Left lung (tissue), 10 donors: ENCODE data around the gene PPP4R2. TPM values are rescaled to one million over a fixed set of nuclear protein-coding genes. Genes with fewer than 3 reads are reported as not detected.
"Not testable (repeated sequence)": the region's sequence is repeated elsewhere in the genome, so short reads cannot be mapped to it uniquely, and the experiment has no call there.

Experiments
- ATAC-seq: fragments of 200-7000 bp; cut with Tn5 transposase; one replicate; pipeline ENCODE4 v1.9.1; 2020; ENCODE audit warnings: moderate library complexity
- DNase-seq, 4 donors: peaks; one replicate each; pipeline ENCODE4 v3.0.0-alpha.2; 2013 to 2020
- H3K27ac ChIP-seq, 2 donors: fragments of 200-600 bp; sonication (generic) in 1 of 2; one replicate each; pipeline versions ENCODE4 v1.5.0 to v1.8.0; 2020 to 2021
- H3K27me3 ChIP-seq, 2 donors: fragments of 200-600 bp; sonication (generic) in 1 of 2; one replicate each; pipeline versions ENCODE4 v1.5.0 to v1.8.0; 2020 to 2021
- H3K36me3 ChIP-seq, 2 donors: fragments of 200-600 bp; sonication (generic) in 1 of 2; one replicate each; pipeline versions ENCODE4 v1.5.0 to v1.8.0; 2020 to 2021
- H3K4me1 ChIP-seq, 2 donors: fragments of 200-600 bp; one replicate each; pipeline ENCODE4 v1.8.0; 2021
- H3K4me3 ChIP-seq, 2 donors: fragments of 200-600 bp; sonication (generic) in 1 of 2; one replicate each; pipeline versions ENCODE4 v1.5.0 to v1.8.0; 2020 to 2021; ENCODE audit warnings: mild to moderate bottlenecking in 1 of 2
- H3K9me3 ChIP-seq, 2 donors: fragments of 200-600 bp; sonication (generic) in 1 of 2; one replicate each; pipeline versions ENCODE4 v1.5.0 to v1.8.0; 2020 to 2021
- intact Hi-C, 2 donors: fragments of 100-400 bp; cut with DNase I; formaldehyde crosslinking; loops; one replicate each; pipeline versions ENCODE4 v1.11.2 to v1.14.2; 2022
- polyA plus RNA-seq, 6 donors: library from polyadenylated mRNA; unstranded; fragments of 120-200 nt; gene quantifications; one replicate each; pipeline ENCODE4 v1.2.1, GENCODE V29; 2013; ENCODE audit not compliant: insufficient read length in 6 of 6
- total RNA-seq, 2 donors: library from RNA; stranded (reverse); fragmentation: NEBNext Ultra II Directional; extraction: Animal tissue kit (Norgen Biotek cat#: 25700); gene quantifications; one replicate each; pipeline ENCODE4 v1.2.1, GENCODE V29; 2021
- TF ChIP-seq, protein P1 (sequence below), 2 donors: fragments of 200-600 bp; sonication (generic) in 1 of 2; IDR thresholded peaks; one replicate each; pipeline versions ENCODE4 v1.5.0 to v1.8.0; 2021; ENCODE audit warnings: antibody characterized with exemption in 2 of 2
- donor health status: DM: no; HTN: yes; CAD: no.
- donor health status: DM: no; HTN: no; CAD: no.

The PPP4R2 gene
- total and polyA plus RNA-seq, 8 donors, result 71.5 to 91.7 (median 86.0) TPM

DNA sequence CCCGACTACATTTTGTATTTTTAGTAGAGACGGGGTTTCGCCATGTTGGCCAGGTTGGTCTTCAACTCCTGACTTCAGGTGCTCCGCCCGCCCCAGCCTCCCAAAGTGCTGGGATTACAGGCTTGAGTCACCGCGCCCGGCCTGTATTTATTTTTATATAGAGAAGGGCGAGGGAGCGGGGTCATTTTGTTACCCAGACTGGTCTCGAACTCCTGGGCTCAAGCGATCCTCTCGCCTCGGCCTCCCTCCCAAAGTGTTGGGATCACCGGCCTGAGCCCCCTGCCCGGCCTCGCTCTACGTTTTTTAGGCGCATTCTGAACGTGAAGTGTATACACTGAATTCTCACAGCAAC, 514 bp upstream of the PPP4R2 start:
- TF ChIP-seq, protein P1, sequence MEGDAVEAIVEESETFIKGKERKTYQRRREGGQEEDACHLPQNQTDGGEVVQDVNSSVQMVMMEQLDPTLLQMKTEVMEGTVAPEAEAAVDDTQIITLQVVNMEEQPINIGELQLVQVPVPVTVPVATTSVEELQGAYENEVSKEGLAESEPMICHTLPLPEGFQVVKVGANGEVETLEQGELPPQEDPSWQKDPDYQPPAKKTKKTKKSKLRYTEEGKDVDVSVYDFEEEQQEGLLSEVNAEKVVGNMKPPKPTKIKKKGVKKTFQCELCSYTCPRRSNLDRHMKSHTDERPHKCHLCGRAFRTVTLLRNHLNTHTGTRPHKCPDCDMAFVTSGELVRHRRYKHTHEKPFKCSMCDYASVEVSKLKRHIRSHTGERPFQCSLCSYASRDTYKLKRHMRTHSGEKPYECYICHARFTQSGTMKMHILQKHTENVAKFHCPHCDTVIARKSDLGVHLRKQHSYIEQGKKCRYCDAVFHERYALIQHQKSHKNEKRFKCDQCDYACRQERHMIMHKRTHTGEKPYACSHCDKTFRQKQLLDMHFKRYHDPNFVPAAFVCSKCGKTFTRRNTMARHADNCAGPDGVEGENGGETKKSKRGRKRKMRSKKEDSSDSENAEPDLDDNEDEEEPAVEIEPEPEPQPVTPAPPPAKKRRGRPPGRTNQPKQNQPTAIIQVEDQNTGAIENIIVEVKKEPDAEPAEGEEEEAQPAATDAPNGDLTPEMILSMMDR (IDR thresholded peaks at IDR 0.05), result no peak
- Histone ChIP-seq H3K27me3 (no peaks in the 10 kb centered on the region), H3K4me1 (peaks cover 17 to 39% of the 10 kb centered on the region in 2 donors), H3K27ac (peak overlapping the region; percentile 97 to 98), H3K9me3 (no peaks in the 10 kb centered on the region), H3K4me3 (peak overlapping the region; percentile 88 to 91), H3K36me3 (peaks cover 0 to 6% of the 10 kb centered on the region in 2 donors)
- peak in 1 of 4 donors; percentile 34 for DNase-seq
- intact Hi-C loops, result no loop called here
- no peak for ATAC-seq

DNA sequence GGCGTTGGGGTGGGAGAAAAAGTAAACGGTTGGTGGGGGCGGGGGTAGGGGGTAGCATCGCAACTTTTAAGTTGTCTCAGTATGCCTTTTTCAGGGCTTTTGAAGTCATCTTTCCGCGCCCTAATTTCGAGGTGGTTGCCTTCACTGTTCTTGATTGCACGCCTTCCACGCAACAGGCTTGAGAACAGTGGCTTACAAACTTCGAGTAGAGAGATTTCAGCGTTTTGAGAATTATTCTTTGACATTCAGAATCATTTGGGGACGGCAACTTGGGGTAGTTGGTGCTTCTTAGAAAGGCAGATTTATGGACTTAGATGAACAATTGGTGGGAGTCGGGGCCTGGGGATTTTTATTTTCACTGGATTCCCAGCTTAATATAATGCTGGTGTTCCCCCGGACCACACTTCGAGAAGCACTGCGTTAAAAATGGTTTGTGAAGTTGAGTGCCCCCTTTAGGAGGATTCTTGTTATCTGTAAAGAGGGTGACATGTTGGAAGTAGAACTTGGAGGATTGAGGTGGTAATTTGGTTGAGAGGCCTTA, 880 bp downstream of the PPP4R2 start:
- ATAC-seq (peak; percentile 46), DNase-seq (peak in 2 of 4 donors; percentile 40 to 67)
- intact Hi-C loops, result no loop called here

DNA sequence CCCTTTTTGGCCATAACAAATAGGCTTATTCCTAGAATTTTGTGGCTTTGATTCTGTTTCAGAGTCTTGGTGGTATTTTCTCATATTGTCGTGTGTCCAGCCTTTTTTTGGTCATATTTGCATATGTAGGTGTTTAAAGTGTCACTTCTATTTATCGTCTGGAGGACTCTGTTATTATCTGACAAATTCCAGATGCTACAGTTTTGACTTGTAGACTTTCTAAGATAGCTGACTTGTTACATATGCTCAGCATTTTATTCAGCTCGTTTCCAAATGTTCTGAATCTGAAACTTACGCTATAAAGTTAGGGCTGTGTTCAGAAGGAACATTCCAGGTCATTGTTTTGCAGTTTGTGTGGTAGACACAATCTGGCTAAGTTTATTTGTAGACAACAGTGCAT, 1.9 kb downstream of the PPP4R2 start:
- DNase-seq (peak in 2 of 4 donors; percentile 16 to 28), ATAC-seq (no peak)
- peak overlapping the region; percentile 88 to 91 for H3K4me3 ChIP-seq
- peaks cover 0 to 22% of the 10 kb centered on the region in 2 donors for H3K36me3 ChIP-seq
- TF ChIP-seq, protein P1 (IDR thresholded peaks at IDR 0.05), result no peak
- no peaks in the 10 kb centered on the region for H3K27me3 ChIP-seq
- H3K9me3 ChIP-seq, result no peaks in the 10 kb centered on the region
- no peak overlapping the region for H3K27ac ChIP-seq
- H3K4me1 ChIP-seq, result peaks cover 17 to 62% of the 10 kb centered on the region in 2 donors
- intact Hi-C loops, result no loop called here

More for the DNA sequence above, 880 bp downstream of the PPP4R2 start:
- Histone ChIP-seq H3K4me3 (peak overlapping the region; percentile 88 to 91), H3K36me3 (peaks cover 0 to 17% of the 10 kb centered on the region in 2 donors), H3K9me3 (no peaks in the 10 kb centered on the region), H3K27me3 (no peaks in the 10 kb centered on the region), H3K4me1 (peaks cover 17 to 52% of the 10 kb centered on the region in 2 donors), H3K27ac (peak overlapping the region; percentile 97 to 98)
- TF ChIP-seq, protein P1 (IDR thresholded peaks at IDR 0.05), result peak in 1 of 2 donors; percentile 33

DNA sequence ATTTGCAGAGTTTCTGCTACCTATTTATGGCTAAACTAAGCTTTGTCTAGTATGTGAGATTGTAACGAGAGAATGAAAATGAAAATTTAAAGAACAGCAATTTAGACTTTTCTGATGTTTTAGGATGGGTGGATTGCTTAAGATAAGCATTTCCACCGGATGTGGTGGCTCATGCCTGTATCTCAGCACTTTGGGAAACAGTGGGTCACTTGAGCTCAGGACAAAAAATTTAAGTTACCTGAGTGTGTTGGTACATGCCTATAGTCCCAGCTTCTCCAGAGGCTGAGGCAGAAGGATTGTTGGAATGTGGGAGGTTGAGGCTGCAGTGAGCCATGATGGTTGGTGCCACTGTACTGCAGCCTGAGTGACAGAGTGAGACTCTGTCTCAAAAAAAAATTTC, 3.3 kb downstream of the PPP4R2 start:
- Histone ChIP-seq H3K4me3 (peak overlapping the region; percentile 3 to 91), H3K36me3 (peaks cover 0 to 30% of the 10 kb centered on the region in 2 donors), H3K4me1 (peaks cover 17 to 70% of the 10 kb centered on the region in 2 donors), H3K27ac (peak overlapping the region in 1 of 2 donors; percentile 42), H3K27me3 (no peaks in the 10 kb centered on the region), H3K9me3 (no peaks in the 10 kb centered on the region)
- intact Hi-C loops, result no loop called here
- no peak for ATAC-seq
- TF ChIP-seq, protein P1 (IDR thresholded peaks at IDR 0.05), result no peak
- DNase-seq, result no peak

DNA sequence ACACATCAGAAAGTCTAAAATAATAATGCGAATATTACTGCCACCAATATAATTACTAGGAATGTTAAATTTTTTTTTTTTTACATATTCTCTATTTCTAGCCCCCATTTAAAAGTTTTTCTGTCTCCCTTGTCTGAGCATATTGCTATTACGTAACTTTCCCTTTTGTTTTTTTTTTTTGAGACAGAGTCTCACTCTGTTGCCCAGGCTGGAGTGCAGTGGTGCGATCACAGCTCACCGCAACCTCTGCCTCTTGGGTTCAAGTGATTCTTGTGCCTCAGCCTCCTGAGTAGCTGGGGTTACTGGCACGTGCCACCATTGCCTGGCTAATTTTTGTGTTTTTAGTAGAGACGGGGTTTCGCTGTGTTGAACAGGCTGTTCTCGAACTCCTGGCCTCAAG, 6.4 kb downstream of the PPP4R2 start:
- DNase-seq, H3K9me3 ChIP-seq, intact Hi-C loops, H3K4me3 ChIP-seq, H3K27ac ChIP-seq, ATAC-seq, H3K27me3 ChIP-seq: not testable (repeated sequence)
- peaks cover 2 to 61% of the 10 kb centered on the region in 2 donors for H3K36me3 ChIP-seq
- H3K4me1 ChIP-seq, result peaks cover 16 to 62% of the 10 kb centered on the region in 2 donors

DNA sequence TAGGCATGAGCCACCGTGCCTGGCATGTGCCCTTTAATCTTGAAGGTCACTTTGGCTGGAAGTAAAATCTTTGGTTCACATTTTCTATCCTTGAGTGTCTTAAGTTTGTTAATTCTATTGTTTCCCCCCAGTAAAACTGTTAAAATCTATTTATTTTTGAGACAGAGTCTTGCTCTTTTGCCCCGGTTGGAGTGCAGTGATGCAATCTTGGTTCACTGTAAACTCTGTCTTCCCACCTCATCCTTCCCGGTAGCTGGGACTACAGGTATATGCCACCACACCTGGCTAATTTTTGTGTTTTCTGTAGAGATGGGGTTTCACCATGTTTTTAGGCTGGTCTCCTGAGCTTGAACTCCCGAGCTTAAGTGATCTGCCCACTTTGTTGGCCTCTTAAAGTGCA, 7.7 kb downstream of the PPP4R2 start:
- peaks cover 2 to 64% of the 10 kb centered on the region in 2 donors for H3K36me3 ChIP-seq
- no peaks in the 10 kb centered on the region for H3K9me3 ChIP-seq
- TF ChIP-seq, protein P1 (IDR thresholded peaks at IDR 0.05), result no peak
- no peak for DNase-seq
- no peak overlapping the region for H3K27ac ChIP-seq
- intact Hi-C loops, result no loop called here
- H3K27me3 ChIP-seq, result no peaks in the 10 kb centered on the region
- ATAC-seq, result no peak
- H3K4me3 ChIP-seq, result no peak overlapping the region
- peaks cover 8 to 60% of the 10 kb centered on the region in 2 donors for H3K4me1 ChIP-seq
